Panc1 (cell line): ENCODE data around the gene CYP4V2.

Experiments
- CTCF ChIP-seq: fragments of 450-650 bp; IDR thresholded peaks from 2 replicates; pipeline ENCODE4 v1.5.1; 2017; ENCODE audit warnings: mild to moderate bottlenecking
- POLR2AphosphoS5 ChIP-seq: IDR thresholded peaks from 2 replicates; pipeline ENCODE4 v1.6.1; 2012; ENCODE audit warnings: mild to moderate bottlenecking, low read depth, low read length, moderate library complexity
- REST ChIP-seq, 2 experiments: IDR thresholded peaks; 2 replicates each; pipeline ENCODE4 v1.6.1; 2011 to 2012; ENCODE audit warnings: low read depth in 2 of 2, control low read depth in 1 of 2, low read length in 1 of 2, mild to moderate bottlenecking in 1 of 2, moderate library complexity in 1 of 2; ENCODE audit not compliant: insufficient read depth in 1 of 2
- TCF7L2 ChIP-seq: IDR thresholded peaks from 2 replicates; pipeline ENCODE4 v1.6.1; 2011; ENCODE audit warnings: mild to moderate bottlenecking, low read depth, low read length, inconsistent platforms

- TF ChIP-seq CTCF (no peak), REST (IDR thresholded peaks at IDR 0.05; ENCODE audit: insufficient read depth in 1 of 2, low read depth in 2 of 2, low read length in 1 of 2) (no peak), TCF7L2 (no peak), POLR2AphosphoS5 (no peak)
Measured at GRCh38 chr4:186260117-186260503, 68.7 kb downstream of the CYP4V2 start.
